Neural progenitor cell (in vitro differentiated cells): ENCODE data around the gene ABLIM2.

ENCODE experiments used
- CTCF ChIP-seq: fragments of 200-600 bp; sonication (generic); IDR thresholded peaks from 2 replicates; pipeline ENCODE4 v1.5.1; 2017; ENCODE audit warnings: antibody characterized with exemption, mild to moderate bottlenecking
- EZH2phosphoT487 ChIP-seq: fragments of 200-600 bp; sonication (generic); IDR thresholded peaks from 2 replicates; pipeline ENCODE4 v1.6.1; 2017; ENCODE audit warnings: antibody characterized with exemption

GRCh38 chr4:7999695-8000094 is 158.9 kb downstream of the ABLIM2 start:
- TF ChIP-seq CTCF (no peak), EZH2phosphoT487 (no peak)
